HEK293T (cell line): Measurements from ENCODE around the gene MORF4L2.

Experiments used
- CTCF ChIA-PET: fragments of 350-600 bp; formaldehyde crosslinking; extraction: SDS; loops from one replicate; lab custom pipeline; 2021; ENCODE audit warnings: antibody characterized with exemption, inconsistent platforms; lab: Yijun Ruan, JAX
- POLR2A ChIA-PET: fragments of 350-600 bp; formaldehyde crosslinking; extraction: SDS; loops from one replicate; lab custom pipeline; 2020; ENCODE audit warnings: antibody characterized with exemption, inconsistent platforms; lab: Yijun Ruan, JAX
- DNase-seq: peaks from one replicate; pipeline ENCODE4 v3.0.0; 2012; ENCODE audit warnings: mixed read lengths; ENCODE audit errors: extremely low spot score
- ARNT ChIP-seq: fragments of 450-650 bp; IDR thresholded peaks from 2 replicates; pipeline ENCODE4 v1.6.1; 2017; ENCODE audit warnings: mild to moderate bottlenecking
- BHLHE40 ChIP-seq: fragments of 450-650 bp; IDR thresholded peaks from 2 replicates; pipeline ENCODE4 v1.6.1; 2016; ENCODE audit warnings: mild to moderate bottlenecking, moderate library complexity, borderline replicate concordance
- CTBP1 ChIP-seq: fragments of 450-650 bp; IDR thresholded peaks from 2 replicates; pipeline ENCODE4 v1.6.1; 2016; ENCODE audit warnings: borderline replicate concordance
- ELF4 ChIP-seq: fragments of 450-650 bp; IDR thresholded peaks from 2 replicates; pipeline ENCODE4 v1.6.1; 2017; ENCODE audit warnings: antibody characterized with exemption
- FOXA1 ChIP-seq: fragments of 450-650 bp; IDR thresholded peaks from 2 replicates; pipeline ENCODE4 v1.6.1; 2016; ENCODE audit warnings: mild to moderate bottlenecking
- FOXK2 ChIP-seq: fragments of 450-650 bp; IDR thresholded peaks from 2 replicates; pipeline ENCODE4 v1.6.1; 2016; ENCODE audit warnings: mild to moderate bottlenecking
- FOXM1 ChIP-seq: fragments of 450-650 bp; IDR thresholded peaks from 2 replicates; pipeline ENCODE4 v1.6.1; 2017; ENCODE audit warnings: mild to moderate bottlenecking, borderline replicate concordance
- HDGF ChIP-seq: fragments of 450-650 bp; IDR thresholded peaks from 2 replicates; pipeline ENCODE4 v1.6.1; 2017; ENCODE audit warnings: antibody characterized with exemption, borderline replicate concordance
- L3MBTL2 ChIP-seq: fragments of 450-650 bp; conservative IDR thresholded peaks from 2 replicates; pipeline ENCODE4 v1.6.1; 2016; ENCODE audit warnings: mild to moderate bottlenecking
- LEF1 ChIP-seq: fragments of 450-650 bp; IDR thresholded peaks from 2 replicates; pipeline ENCODE4 v1.6.1; 2017; ENCODE audit warnings: mild to moderate bottlenecking, borderline replicate concordance
- NFRKB ChIP-seq: fragments of 450-650 bp; IDR thresholded peaks from 2 replicates; pipeline ENCODE4 v1.6.1; 2016; ENCODE audit warnings: mild to moderate bottlenecking, moderate library complexity
- PKNOX1 ChIP-seq: fragments of 450-650 bp; IDR thresholded peaks from 2 replicates; pipeline ENCODE4 v1.6.1; 2016
- SP1 ChIP-seq: fragments of 450-650 bp; IDR thresholded peaks from 2 replicates; pipeline ENCODE4 v1.6.1; 2017
- SUZ12 ChIP-seq: fragments of 450-650 bp; IDR thresholded peaks from 2 replicates; pipeline ENCODE4 v1.6.1; 2016; ENCODE audit warnings: mild to moderate bottlenecking
- TARDBP ChIP-seq: fragments of 450-650 bp; IDR thresholded peaks from 2 replicates; pipeline ENCODE4 v1.6.1; 2016
- ZNF384 ChIP-seq: fragments of 450-650 bp; IDR thresholded peaks from 2 replicates; pipeline ENCODE4 v1.6.1; 2016

Gene MORF4L2

GRCh38 chrX:103637604-103638338 is 48.7 kb downstream of the MORF4L2 start:
- POLR2A ChIA-PET, result interaction anchor here (1.8 kb wide), 1 partner anchor 7 kb away, joined by 14 read pairs; no protein-coding TSS in a partner anchor

DNA sequence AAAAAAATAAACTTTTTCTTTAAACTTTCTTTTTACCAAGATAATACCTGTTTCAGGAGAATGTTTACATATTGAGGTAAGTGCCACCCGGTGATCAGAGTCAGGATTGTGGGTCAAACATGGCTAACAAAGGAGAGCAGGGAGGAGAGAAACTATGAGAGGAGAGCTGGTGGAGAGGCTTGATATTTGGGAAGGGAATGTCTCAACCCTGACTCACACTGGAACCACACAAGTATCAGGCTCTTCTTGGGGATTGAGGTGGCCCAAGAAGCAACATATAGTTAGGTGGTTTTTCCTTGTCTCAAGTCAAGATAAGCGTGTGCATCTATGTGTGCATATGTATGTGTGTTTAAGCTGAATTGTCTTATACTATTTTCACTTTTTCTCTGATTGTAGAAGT is 51.1 kb downstream of the MORF4L2 start:
- POLR2A ChIA-PET, result no interaction called here

More at GRCh38 chrX:103637604-103638338, 48.7 kb downstream of the MORF4L2 start:
- TF ChIP-seq ELF4 (no peak), CTBP1 (no peak), HDGF (no peak), ARNT (no peak), TARDBP (no peak), FOXA1 (no peak), FOXM1 (no peak), NFRKB (no peak), SP1 (no peak), LEF1 (no peak), L3MBTL2 (no peak), BHLHE40 (no peak), ZNF384 (no peak), PKNOX1 (no peak), FOXK2 (no peak), SUZ12 (no peak)
- no peak for DNase-seq
- CTCF ChIA-PET, result interaction anchor here (3.7 kb wide), 1 partner anchor 8 kb away, joined by 19 read pairs; no protein-coding TSS in a partner anchor

GRCh38 chrX:103631145-103631544 is 55.4 kb downstream of the MORF4L2 start:
- no peak for DNase-seq
- ChIA-PET CTCF (interaction anchor here (2.6 kb wide), 1 partner anchor 9 kb away, joined by 19 read pairs; no protein-coding TSS in a partner anchor), POLR2A (interaction anchor here (0.7 to 3.7 kb wide), 5 partner anchors 8 to 288 kb away, joined by 3 to 39 read pairs (median 6); partner anchors contain the start of gene MORF4L2)
- TF ChIP-seq FOXK2 (no peak), ZNF384 (no peak), L3MBTL2 (no peak), PKNOX1 (no peak), TARDBP (no peak), HDGF (no peak), CTBP1 (no peak), ELF4 (no peak), LEF1 (no peak), FOXM1 (no peak), BHLHE40 (no peak), SP1 (no peak), NFRKB (no peak), ARNT (no peak), SUZ12 (no peak), FOXA1 (no peak)

More for the DNA sequence above, 51.1 kb downstream of the MORF4L2 start:
- DNase-seq, result no peak
- TF ChIP-seq NFRKB (no peak), PKNOX1 (no peak), SP1 (no peak), TARDBP (no peak), CTBP1 (no peak), FOXM1 (no peak), ZNF384 (no peak), ARNT (no peak), ELF4 (no peak), FOXA1 (no peak), BHLHE40 (no peak), FOXK2 (no peak), HDGF (no peak), L3MBTL2 (no peak), LEF1 (no peak), SUZ12 (no peak)
- CTCF ChIA-PET, result no interaction called here

- CTCF ChIA-PET, result interaction anchor here (0.5 to 2.6 kb wide), 21 partner anchors 8 to 1271 kb away, joined by 3 to 19 read pairs (median 4); no protein-coding TSS in a partner anchor
- TF ChIP-seq NFRKB (no peak), FOXA1 (no peak), SP1 (no peak), CTBP1 (peak; percentile 19; the same call in 1 of the 2 replicates), L3MBTL2 (no peak)
- POLR2A ChIA-PET, result interaction anchor here (0.5 to 3.7 kb wide), 26 partner anchors 9 to 568 kb away, joined by 3 to 39 read pairs (median 4); partner anchors contain the start of genes MORF4L2, RAB9B, TCEAL4 and TCEAL9
- no peak for DNase-seq
Measured at GRCh38 chrX:103630171-103630511, 56.4 kb downstream of the MORF4L2 start.

GRCh38 chrX:103629318-103630170 is 57.0 kb downstream of the MORF4L2 start:
- ChIA-PET POLR2A (interaction anchor here (0.5 to 3.7 kb wide), 34 partner anchors 9 to 567 kb away, joined by 3 to 39 read pairs (median 4); partner anchors contain the start of genes MORF4L2, RAB9B, TCEAL4 and TCEAL9), CTCF (interaction anchor here (0.6 to 2.6 kb wide), 20 partner anchors 8 to 678 kb away, joined by 3 to 19 read pairs (median 4); no protein-coding TSS in a partner anchor)
- TF ChIP-seq ELF4, result 0 out of 2 replicates have a peak, but pooled peaks have one; percentile 24
- TF ChIP-seq PKNOX1, result peak; percentile 76
- no peak for TF ChIP-seq SP1
- peak; percentile 90 for TF ChIP-seq L3MBTL2
- peak; percentile 82 for DNase-seq
